GM12801 (cell line): ENCODE results near the gene ZNF221.

Experiments
- TF ChIP-seq, protein P1 (sequence below): IDR thresholded peaks from one replicate; pipeline ENCODE4 v1.5.1; 2011; ENCODE audit warnings: control low read depth; ENCODE audit not compliant: insufficient read length; ENCODE audit errors: extremely low read depth

The ZNF221 gene

DNA sequence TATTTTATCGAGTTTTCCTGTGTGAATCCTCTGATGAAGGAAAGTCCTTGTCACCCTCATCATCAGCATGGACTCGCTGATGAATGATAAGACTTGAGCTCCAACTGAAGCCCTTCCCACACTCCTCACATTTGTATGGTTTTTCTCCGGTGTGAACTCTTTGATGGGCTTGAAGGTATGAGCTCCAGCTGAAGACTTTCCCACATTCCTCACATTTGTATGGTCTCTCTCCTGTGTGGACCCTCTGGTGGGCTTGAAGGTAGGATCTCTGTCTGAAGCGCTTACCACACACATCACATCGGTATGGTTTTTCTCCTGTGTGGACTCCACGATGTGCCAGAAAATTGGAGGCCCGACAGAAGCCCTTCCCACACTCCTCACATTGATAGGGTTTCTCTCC is 37.6 kb upstream of the ZNF221 start:
- TF ChIP-seq, protein P1, sequence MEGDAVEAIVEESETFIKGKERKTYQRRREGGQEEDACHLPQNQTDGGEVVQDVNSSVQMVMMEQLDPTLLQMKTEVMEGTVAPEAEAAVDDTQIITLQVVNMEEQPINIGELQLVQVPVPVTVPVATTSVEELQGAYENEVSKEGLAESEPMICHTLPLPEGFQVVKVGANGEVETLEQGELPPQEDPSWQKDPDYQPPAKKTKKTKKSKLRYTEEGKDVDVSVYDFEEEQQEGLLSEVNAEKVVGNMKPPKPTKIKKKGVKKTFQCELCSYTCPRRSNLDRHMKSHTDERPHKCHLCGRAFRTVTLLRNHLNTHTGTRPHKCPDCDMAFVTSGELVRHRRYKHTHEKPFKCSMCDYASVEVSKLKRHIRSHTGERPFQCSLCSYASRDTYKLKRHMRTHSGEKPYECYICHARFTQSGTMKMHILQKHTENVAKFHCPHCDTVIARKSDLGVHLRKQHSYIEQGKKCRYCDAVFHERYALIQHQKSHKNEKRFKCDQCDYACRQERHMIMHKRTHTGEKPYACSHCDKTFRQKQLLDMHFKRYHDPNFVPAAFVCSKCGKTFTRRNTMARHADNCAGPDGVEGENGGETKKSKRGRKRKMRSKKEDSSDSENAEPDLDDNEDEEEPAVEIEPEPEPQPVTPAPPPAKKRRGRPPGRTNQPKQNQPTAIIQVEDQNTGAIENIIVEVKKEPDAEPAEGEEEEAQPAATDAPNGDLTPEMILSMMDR, result no peak

DNA sequence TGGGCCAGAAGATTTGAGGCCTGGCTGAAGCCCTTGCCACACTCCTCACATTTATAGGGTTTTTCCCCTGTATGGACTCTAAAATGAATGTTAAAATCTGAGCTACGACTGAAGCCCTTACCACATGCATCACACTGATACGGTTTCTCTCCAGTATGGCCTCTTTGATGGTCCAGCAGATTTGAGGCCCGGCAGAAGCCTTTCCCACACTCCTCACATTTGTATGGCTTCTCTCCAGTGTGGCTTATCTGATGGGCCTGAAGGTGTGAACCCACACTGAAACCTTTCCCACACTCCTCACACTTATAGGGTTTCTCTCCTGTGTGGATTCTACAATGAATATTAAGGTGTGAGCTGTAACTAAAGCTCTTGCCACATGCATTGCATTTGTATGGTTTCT is 37.0 kb upstream of the ZNF221 start:
- TF ChIP-seq, protein P1, result no peak

DNA sequence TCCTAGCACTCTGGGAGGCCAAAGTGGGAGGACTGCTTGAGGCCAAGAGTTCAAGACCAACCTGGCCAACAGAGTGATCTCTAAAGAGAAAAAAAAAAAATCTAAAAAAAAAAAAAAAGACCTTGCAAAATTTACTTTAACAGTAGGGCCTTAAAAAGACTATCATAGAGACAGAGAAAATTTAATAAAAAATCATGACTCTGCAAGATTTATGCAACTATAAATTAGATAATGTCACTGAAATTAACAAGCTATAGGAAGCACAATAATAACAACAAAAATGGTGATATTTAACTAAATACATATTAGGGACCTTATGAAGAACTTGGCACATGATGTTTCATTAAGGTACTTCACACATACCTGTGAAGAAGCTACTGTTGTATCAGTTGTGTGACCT is 27.2 kb upstream of the ZNF221 start:
- TF ChIP-seq, protein P1, result no peak

DNA sequence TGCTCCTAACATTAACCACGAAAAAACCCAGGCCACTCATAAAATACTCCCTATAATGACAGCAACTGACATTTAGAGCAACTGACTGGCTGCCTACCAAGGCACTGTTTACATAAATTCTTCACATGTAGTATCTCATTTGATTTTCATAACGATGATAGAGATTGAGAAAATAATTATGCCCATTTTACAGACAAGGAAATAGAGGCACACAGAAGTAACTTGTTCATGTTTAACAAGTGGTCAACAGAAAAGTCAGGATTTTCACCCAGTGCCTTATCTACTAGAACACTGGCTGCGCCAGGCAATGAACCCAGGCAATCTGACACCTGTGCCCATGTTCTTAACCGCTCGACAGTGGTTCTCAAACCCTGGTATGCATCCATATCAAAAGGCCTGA is 22.2 kb upstream of the ZNF221 start:
- TF ChIP-seq, protein P1, result no peak

DNA sequence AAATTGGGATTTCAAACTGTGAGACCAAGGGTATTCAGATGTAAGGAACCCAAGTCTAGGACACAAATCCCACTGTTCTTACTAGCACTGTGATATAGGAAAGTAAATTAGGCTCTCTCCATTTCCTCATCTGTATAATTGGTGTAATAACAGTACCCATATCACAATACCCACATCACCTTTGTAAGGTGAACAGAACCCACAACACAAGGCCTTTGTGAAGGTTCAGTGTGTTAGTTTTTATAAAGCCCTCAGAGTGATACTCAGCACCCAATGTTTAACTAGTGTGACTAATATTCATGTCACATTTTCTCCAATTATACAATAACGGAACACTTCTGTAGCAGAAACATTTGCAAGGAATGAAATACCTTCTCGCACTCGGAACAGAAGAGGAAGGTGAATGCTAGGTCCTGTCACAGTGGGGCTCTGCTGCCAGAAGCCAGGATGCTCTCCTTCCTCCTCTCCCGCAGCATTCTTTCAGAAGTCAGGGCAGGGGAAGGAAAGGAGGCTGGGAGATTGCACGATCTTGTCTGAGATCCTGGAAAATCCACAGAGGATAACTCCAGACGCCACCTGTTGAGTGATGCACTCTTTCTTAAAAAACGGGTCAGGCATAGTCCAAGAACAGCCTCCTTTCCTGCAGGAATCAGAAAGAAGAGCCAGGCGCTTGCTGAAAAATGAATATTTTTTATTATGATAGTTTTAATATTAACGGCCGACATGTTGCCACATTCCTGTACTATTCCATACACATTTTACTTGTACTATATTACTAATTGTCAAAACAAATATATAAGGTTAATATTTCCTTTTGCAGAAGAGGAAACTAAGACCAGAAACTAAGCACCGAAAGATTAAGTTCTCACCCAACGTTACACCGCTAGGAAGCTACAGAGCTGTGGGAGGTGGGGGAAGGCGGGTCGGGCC is 16.7 kb upstream of the ZNF221 start:
- TF ChIP-seq, protein P1, result no peak

DNA sequence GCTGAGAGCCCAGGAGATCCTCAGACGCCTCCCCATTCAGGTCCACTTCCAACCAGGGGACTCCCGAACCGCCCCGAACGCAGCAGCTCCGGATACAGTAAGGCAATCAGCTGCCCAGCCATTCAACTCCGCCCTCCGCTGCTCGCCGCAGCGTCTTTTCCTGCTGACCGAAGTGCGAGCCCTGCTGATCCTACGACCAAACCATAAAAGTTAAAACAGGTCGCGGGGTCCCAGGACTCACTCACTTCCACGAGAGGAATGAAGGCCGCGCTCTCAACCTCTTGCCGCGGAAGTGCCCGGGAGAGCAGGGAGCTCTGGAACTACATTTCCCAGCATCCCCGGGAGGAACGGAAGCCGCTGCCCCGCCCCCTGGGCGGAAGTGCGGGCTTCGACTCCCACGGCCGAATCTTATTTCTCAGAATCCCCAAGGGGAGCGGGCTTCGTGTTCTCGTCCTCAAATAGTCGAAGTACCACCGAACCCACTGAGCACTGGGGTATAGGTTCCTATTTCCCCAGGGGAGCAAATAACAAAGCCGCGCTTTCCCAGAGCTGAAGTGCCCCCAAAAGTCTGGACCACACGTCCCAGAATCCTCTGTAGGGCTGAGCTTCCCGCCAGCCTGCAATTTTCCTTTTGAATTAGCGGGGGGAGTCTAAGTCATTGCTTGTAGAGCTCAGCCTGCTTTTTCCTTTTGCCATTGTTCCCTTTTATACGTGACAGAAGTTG is 15.9 kb upstream of the ZNF221 start, which contains the start of gene ZNF45:
TSS of gene ZNF45 (minus strand) at position 298 of the 724 bp plus-strand sequence. CDS start 13,097 bp downstream, outside the sequence.
- TF ChIP-seq, protein P1, result no peak

DNA sequence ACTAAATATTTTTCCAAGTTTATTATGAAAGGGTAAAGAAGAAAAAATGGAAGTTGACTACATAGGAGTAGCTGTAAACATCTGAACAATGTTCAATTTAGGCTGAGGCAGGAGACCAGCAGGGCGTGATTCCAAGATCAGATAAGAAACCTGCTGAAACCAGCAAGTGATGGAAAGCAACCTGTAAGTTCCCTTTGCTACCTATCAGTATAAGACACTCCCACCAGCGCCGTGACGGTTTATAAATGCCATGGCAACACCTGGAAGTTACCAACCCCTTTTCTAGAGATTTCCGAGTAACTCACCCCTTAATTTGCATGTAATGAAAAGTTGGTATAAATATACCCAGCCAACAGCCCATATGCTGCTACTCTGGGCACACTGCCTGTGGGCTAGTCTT is 14.8 kb upstream of the ZNF221 start:
- TF ChIP-seq, protein P1, result no peak
